K562 (cell line): ENCODE measurements around the gene PLA1A. TPM values are rescaled to one million over a fixed set of nuclear protein-coding genes. Genes with fewer than 3 reads are reported as not detected.

Experiments used
- AFF1 ChIP-seq, 2 experiments: fragments of 450-650 bp; IDR thresholded peaks; 2 replicates each; pipeline ENCODE4 v1.6.1; 2018; ENCODE audit warnings: mild to moderate bottlenecking in 2 of 2, low read depth in 1 of 2; ENCODE audit not compliant: partially characterized antibody in 2 of 2
- CGGBP1 ChIP-seq: fragments of 250-450 bp; sonication (Bioruptor Pico); IDR thresholded peaks from 2 replicates; pipeline ENCODE4 v1.9.0; 2021; ENCODE audit warnings: mild to moderate bottlenecking
- CREM ChIP-seq: IDR thresholded peaks from 2 replicates; pipeline ENCODE4 v1.6.1; 2014; ENCODE audit warnings: antibody characterized with exemption, low read depth
- ELK1 ChIP-seq: sonication (generic); formaldehyde crosslinking; IDR thresholded peaks from 2 replicates; pipeline ENCODE4 v1.8.1; 2022; ENCODE audit warnings: missing genetic modification reagents
- FUS ChIP-seq: fragments of 200-400 bp; formaldehyde crosslinking; optimal IDR thresholded peaks from 2 replicates; pipeline ENCODE3; 2017; ENCODE audit warnings: low read depth, low read length
- GTF2A2 ChIP-seq: IDR thresholded peaks from 2 replicates; pipeline ENCODE4 v1.6.1; 2016; ENCODE audit warnings: mild to moderate bottlenecking, missing genetic modification characterization, missing compliant biosample characterization
- MEIS2 ChIP-seq: fragments of 450-650 bp; IDR thresholded peaks from 2 replicates; pipeline ENCODE4 v1.6.1; 2014; ENCODE audit warnings: mild to moderate bottlenecking; ENCODE audit not compliant: partially characterized antibody
- NBN ChIP-seq: fragments of 450-650 bp; IDR thresholded peaks from 2 replicates; pipeline ENCODE4 v1.6.1; 2016; ENCODE audit warnings: low read depth, mild to moderate bottlenecking
- NFRKB ChIP-seq: fragments of 450-650 bp; IDR thresholded peaks from 2 replicates; pipeline ENCODE4 v1.6.1; 2016; ENCODE audit warnings: low read depth
- PKNOX1 ChIP-seq: fragments of 450-650 bp; IDR thresholded peaks from 2 replicates; pipeline ENCODE4 v1.6.1; 2016
- RAD21 ChIP-seq, 2 experiments: fragments of 250-450 bp in 1 of 2; fragments of 450-650 bp in 1 of 2; sonication (Bioruptor Pico) in 1 of 2; formaldehyde crosslinking in 1 of 2; IDR thresholded peaks in 1 of 2; conservative IDR thresholded peaks in 1 of 2; 2 replicates each; pipeline versions ENCODE4 v1.4.0 to v1.8.0; 2020 to 2022; ENCODE audit warnings: mild to moderate bottlenecking in 2 of 2, moderate library complexity in 1 of 2
- SMARCA5 ChIP-seq: fragments of 450-650 bp; IDR thresholded peaks from 2 replicates; pipeline ENCODE4 v1.6.1; 2016
- SMC3 ChIP-seq: conservative IDR thresholded peaks from 2 replicates; pipeline ENCODE4 v1.6.1; 2011; ENCODE audit warnings: low read depth, low read length, improper control_type of control experiment; ENCODE audit not compliant: insufficient read depth
- TAF7 ChIP-seq: fragments of 450-650 bp; IDR thresholded peaks from 2 replicates; pipeline ENCODE4 v1.6.1; 2016; ENCODE audit warnings: missing genetic modification characterization, missing compliant biosample characterization
- VEZF1 ChIP-seq: fragments of 200-800 bp; sonication (Bioruptor generic); IDR thresholded peaks from 2 replicates; pipeline ENCODE4 v1.6.1; 2017; ENCODE audit warnings: missing genetic modification characterization, missing compliant biosample characterization
- ZKSCAN8 ChIP-seq: fragments of 200-800 bp; sonication (Bioruptor generic); IDR thresholded peaks from 2 replicates; pipeline ENCODE4 v1.6.1; 2016; ENCODE audit warnings: missing genetic modification characterization, missing compliant biosample characterization
- ZNF280A ChIP-seq: fragments of 450-650 bp; IDR thresholded peaks from 2 replicates; pipeline ENCODE4 v1.6.1; 2018; ENCODE audit warnings: mild to moderate bottlenecking, low read depth; ENCODE audit not compliant: partially characterized antibody
- ZNF583 ChIP-seq: fragments of 250-450 bp; sonication (Bioruptor Pico); IDR thresholded peaks from 2 replicates; pipeline ENCODE4 v1.4.0; 2020
- ZNF707 ChIP-seq: fragments of 250-450 bp; sonication (Bioruptor Pico); conservative IDR thresholded peaks from 2 replicates; pipeline ENCODE4 v1.8.0; 2022; ENCODE audit warnings: inconsistent platforms, mild to moderate bottlenecking, moderate library complexity
- polyA plus RNA-seq, 8 experiments: library from polyadenylated mRNA; depleted of rRNA in 4 of 8; stranded (reverse) in 5 of 8; unstranded in 3 of 8; fragments of >200 nt; fragmentation: Nextera tagmentation in 2 of 8; fragmentation: Illumina TruSeq in 1 of 8; extraction: Ambion mirVana in 2 of 8; extraction: Trizol in 1 of 8; gene quantifications; 2 replicates each; pipeline versions ENCODE4 v1.2.1 to v1.2.3, GENCODE V29; 2011 to 2014; ENCODE audit warnings: inconsistent platforms in 1 of 8, missing spikeins in 1 of 8
- total RNA-seq, 7 experiments: library from RNA; depleted of rRNA in 6 of 7; stranded (reverse); fragments of >200 nt in 6 of 7; fragmentation: Illumina TruSeq in 2 of 7; extraction: Trizol in 2 of 7; gene quantifications; 2 replicates each; pipeline versions ENCODE4 v1.2.1 to v1.2.3, GENCODE V29; 2011 to 2021; ENCODE audit warnings: low replicate concordance in 1 of 7

The PLA1A gene
- total and polyA plus RNA-seq, 9 of the 15 experiments (the other 6 are each of a cell fraction or from before 2014, with no cell fraction given), result not detected

- TF ChIP-seq PKNOX1 (0 out of 2 replicates have a peak, but pooled peaks have one; percentile 34), NFRKB (no peak; the same call in 1 of the 2 replicates), SMARCA5 (no peak), ZNF707 (CRISPR knock-in tag) (no peak), CREM (0 out of 2 replicates have a peak, but pooled peaks have one; percentile 12), SMC3 (peak; percentile 37; the same call in 1 of the 2 replicates), RAD21 (CRISPR knock-in tag; conservative IDR thresholded peaks at IDR 0.05 in 1 of 2, IDR thresholded peaks at IDR 0.05 in 1 of 2) (peak; percentile 54 to 67), ELK1 (CRISPR knock-in tag) (no peak), GTF2A2 (no peak), CGGBP1 (CRISPR knock-in tag) (no peak), AFF1 (IDR thresholded peaks at IDR 0.05; ENCODE audit: low read depth in 1 of 2, partially characterized antibody in 2 of 2) (no peak), FUS (no peak), ZKSCAN8 (CRISPR knock-in tag) (no peak), VEZF1 (CRISPR knock-in tag) (0 out of 2 replicates have a peak, but pooled peaks have one; percentile 25), ZNF583 (CRISPR knock-in tag) (no peak), NBN (no peak), ZNF280A (no peak), TAF7 (tag) (peak; percentile 77), MEIS2 (peak; percentile 24)
These were observed 38.2 kb upstream of the PLA1A start, which contains the start of gene CD80 (continued) for GRCh38 chr3:119559441-119559963.
